NCI-H187 (cell line): ENCODE data around the gene BABAM1.

Experiments
- DNase-seq, 2 experiments: peaks; one replicate each; lab custom pipeline; 2025; lab: John Stamatoyannopoulos, UW

BABAM1 gene

GRCh38 chr19:17324357-17325114, 57.3 kb downstream of the BABAM1 start:
- DNase-seq = no peak

GRCh38 chr19:17325133-17325532, 57.9 kb downstream of the BABAM1 start:
- DNase-seq = no peak

GRCh38 chr19:17325881-17326594, 58.8 kb downstream of the BABAM1 start:
- no peak for DNase-seq

GRCh38 chr19:17326595-17326966, 59.3 kb downstream of the BABAM1 start:
- DNase-seq = no peak

GRCh38 chr19:17327068-17327653, 59.9 kb downstream of the BABAM1 start:
- DNase-seq = no peak

- no peak for DNase-seq
Measured at GRCh38 chr19:17327654-17328516, 60.6 kb downstream of the BABAM1 start.
